OCI-LY7 (cell line): ENCODE results near the gene NAPB. TPM values are rescaled to one million over a fixed set of nuclear protein-coding genes. Genes with fewer than 3 reads are reported as not detected.

Experiments
- BruUV-seq: library from RNA; stranded (reverse); fragments of 400-500 nt; replicated peaks from 2 replicates; lab custom pipeline; 2021; lab: Mats Ljungman, UMichigan
- CTCF ChIA-PET: fragments of 300-600 bp; sonication (Branson Sonifier 250); formaldehyde crosslinking; loops from one replicate; lab custom pipeline; 2022; ENCODE audit warnings: antibody characterized with exemption; ENCODE audit not compliant: unreplicated experiment; lab: Charles Lee
- POLR2A ChIA-PET: fragments of 300-600 bp; sonication (Branson Sonifier 250); formaldehyde crosslinking; loops from one replicate; lab custom pipeline; 2022; ENCODE audit warnings: antibody characterized with exemption; lab: Charles Lee
- DNase-seq: peaks from one replicate; pipeline ENCODE4 v3.0.0-alpha.2; 2015; ENCODE audit warnings: low spot score
- H2AFZ ChIP-seq: fragments of 200-600 bp; sonication (generic), shearing (Covaris generic); 2 replicates; pipeline ENCODE4 v1.6.1; 2014; ENCODE audit warnings: mild to moderate bottlenecking, antibody characterized with exemption, low read length, moderate library complexity
- H3K27ac ChIP-seq: fragments of 200-600 bp; sonication (generic); 2 replicates; pipeline ENCODE4 v1.5.1; 2014; ENCODE audit warnings: mixed run types, low read depth, mild to moderate bottlenecking, moderate library complexity, low read length, inconsistent platforms; ENCODE audit not compliant: poor library complexity, severe bottlenecking
- H3K36me3 ChIP-seq: fragments of 200-600 bp; sonication (generic); 2 replicates; pipeline ENCODE4 v1.6.1; 2014; ENCODE audit warnings: mild to moderate bottlenecking, antibody characterized with exemption, low read length, moderate library complexity, mixed read lengths; ENCODE audit not compliant: insufficient read depth
- H3K4me1 ChIP-seq: fragments of 200-600 bp; sonication (generic); 2 replicates; pipeline ENCODE4 v1.5.1; 2014; ENCODE audit warnings: mild to moderate bottlenecking, low read length; ENCODE audit not compliant: insufficient read depth, poor library complexity, severe bottlenecking
- H3K4me2 ChIP-seq: fragments of 200-600 bp; sonication (generic); 2 replicates; pipeline ENCODE4 v1.6.1; 2014; ENCODE audit warnings: mild to moderate bottlenecking, low read length
- H3K4me3 ChIP-seq: fragments of 200-600 bp; sonication (generic); 2 replicates; pipeline ENCODE4 v1.5.1; 2014; ENCODE audit warnings: mild to moderate bottlenecking, low read depth, low read length; ENCODE audit not compliant: poor library complexity, severe bottlenecking
- H3K79me2 ChIP-seq: fragments of 200-600 bp; sonication (generic); 2 replicates; pipeline ENCODE4 v1.6.1; 2016; ENCODE audit warnings: low read depth, mild to moderate bottlenecking, low read length, moderate library complexity, mixed read lengths; ENCODE audit not compliant: insufficient read depth
- H3K9me2 ChIP-seq: fragments of 200-600 bp; sonication (generic); 2 replicates; pipeline ENCODE4 v1.6.1; 2016; ENCODE audit warnings: mild to moderate bottlenecking, low read length, mixed read lengths; ENCODE audit not compliant: insufficient read depth
- H3K9me3 ChIP-seq: fragments of 200-600 bp; sonication (generic); 2 replicates; pipeline ENCODE4 v1.6.1; 2014; ENCODE audit warnings: mild to moderate bottlenecking, mixed run types, low read length, mixed read lengths
- H4K20me1 ChIP-seq: fragments of 200-600 bp; sonication (generic); 2 replicates; pipeline ENCODE4 v1.6.1; 2014; ENCODE audit warnings: mild to moderate bottlenecking, antibody characterized with exemption, low read length, moderate library complexity, mixed read lengths; ENCODE audit not compliant: insufficient read depth
- CTCF ChIP-seq: fragments of 200-600 bp; sonication (generic); conservative IDR thresholded peaks from 2 replicates; pipeline ENCODE4 v1.5.1; 2014; ENCODE audit warnings: mild to moderate bottlenecking, antibody characterized with exemption, low read length, moderate library complexity, mixed read lengths
- EZH2phosphoT487 ChIP-seq: fragments of 200-600 bp; sonication (generic); IDR thresholded peaks from 2 replicates; pipeline ENCODE4 v1.6.1; 2018; ENCODE audit warnings: low read depth, borderline replicate concordance, mild to moderate bottlenecking, mixed run types, antibody characterized with exemption, low read length, moderate library complexity, mixed read lengths
- intact Hi-C: fragments of 100-400 bp; cut with micrococcal nuclease; formaldehyde crosslinking; loops from one replicate; pipeline ENCODE4 v1.10.0; 2022; ENCODE audit not compliant: unreplicated experiment
- total RNA-seq, 2 experiments: library from RNA; depleted of rRNA in 1 of 2; stranded (reverse); fragments of >200 nt in 1 of 2; shearing (Covaris generic) in 1 of 2; gene quantifications; 2 replicates each; pipeline ENCODE4 v1.2.3, GENCODE V29; 2014 to 2022

NAPB gene
- total RNA-seq, 2 experiments from 2014 or later: 9.3 to 12.1 TPM

GRCh38 chr20:23350904-23351838 lies 70.1 kb downstream of the NAPB start:
- TF ChIP-seq EZH2phosphoT487 (no peak), CTCF (no peak)
- Histone ChIP-seq H3K4me3 (peak overlapping the region; percentile 97), H3K9me2 (no peaks in the 10 kb centered on the region), H3K27ac (peak overlapping the region; percentile 92), H3K79me2 (peaks cover 51% of the 10 kb centered on the region), H2AFZ (peak overlapping the region; percentile 47; the same call in 1 of the 2 replicates), H3K4me2 (peak overlapping the region; percentile 82), H3K4me1 (peaks cover 22% of the 10 kb centered on the region), H4K20me1 (peaks cover 18% of the 10 kb centered on the region), H3K36me3 (peaks cover 36% of the 10 kb centered on the region), H3K9me3 (no peaks in the 10 kb centered on the region)
- BruUV-seq: no TSS peak
- DNase-seq: peak; percentile 62
- intact Hi-C loops: loop anchor here (1.0 kb wide), 2 partner anchors 7 to 70 kb away; partner anchors contain the start of gene NAPB
- ChIA-PET POLR2A (interaction anchor here (1.0 to 2.3 kb wide), 7 partner anchors 7 to 72 kb away, joined by 3 to 25 read pairs (median 7); partner anchors contain the start of gene NAPB), CTCF (interaction anchor here (2.5 kb wide), 1 partner anchor 7 kb away, joined by 13 read pairs; no protein-coding TSS in a partner anchor)

GRCh38 chr20:23350196-23350903 lies 70.9 kb downstream of the NAPB start, which contains the start of gene NXT1:
TSS of gene NXT1 (plus strand) at chr20:23350791. CDS start at chr20:23354042, 3,251 bp downstream.
- peak within 1 kb of the TSS; percentile 86 for H2AFZ ChIP-seq
- POLR2A ChIA-PET: interaction anchor here (0.6 to 2.3 kb wide), 15 partner anchors 8 to 1366 kb away, joined by 3 to 25 read pairs (median 5); partner anchors contain the start of gene NAPB
- intact Hi-C loops: loop anchor here (1.0 kb wide), 2 partner anchors 8 to 71 kb away; partner anchors contain the start of gene NAPB
- H3K4me3 ChIP-seq: peak within 1 kb of the TSS; percentile 97
- H3K27ac ChIP-seq: peak within 1 kb of the TSS; percentile 92
- peaks cover 22% of the 10 kb centered on the region for H3K4me1 ChIP-seq
- BruUV-seq: TSS peak; percentile 80
- peak; percentile 97 for DNase-seq
- peaks cover 45% of the 10 kb centered on the region for H3K79me2 ChIP-seq
- peaks cover 18% of the 10 kb centered on the region for H4K20me1 ChIP-seq
- H3K9me2 ChIP-seq: no peaks in the 10 kb centered on the region
- H3K36me3 ChIP-seq: peaks cover 28% of the 10 kb centered on the region
- no peaks in the 10 kb centered on the region for H3K9me3 ChIP-seq
- TF ChIP-seq CTCF (no peak), EZH2phosphoT487 (no peak)
- CTCF ChIA-PET: interaction anchor here (0.5 to 2.5 kb wide), 7 partner anchors 8 to 84 kb away, joined by 3 to 13 read pairs (median 5); partner anchors contain the start of genes GZF1 and NAPB
- peak within 1 kb of the TSS; percentile 92 for H3K4me2 ChIP-seq
